OCI-LY1 (cell line): Measurements from ENCODE around the gene MAPK8.

Experiments used
- H2AFZ ChIP-seq: fragments of 200-600 bp; sonication (generic), shearing (Covaris generic); 2 replicates; pipeline ENCODE4 v1.6.0; 2014; ENCODE audit warnings: antibody characterized with exemption, mild to moderate bottlenecking, low read length
- H3F3A ChIP-seq: fragments of 200-600 bp; sonication (generic), shearing (Covaris generic); 2 replicates; pipeline ENCODE4 v1.6.0; 2014; ENCODE audit warnings: mild to moderate bottlenecking, antibody characterized with exemption, low read length, moderate library complexity; ENCODE audit not compliant: insufficient read depth
- H3K27ac ChIP-seq: fragments of 200-600 bp; sonication (generic); 2 replicates; pipeline ENCODE4 v1.5.1; 2014; ENCODE audit warnings: low read length, mixed run types, mild to moderate bottlenecking, low read depth; ENCODE audit not compliant: poor library complexity, severe bottlenecking
- H3K27me3 ChIP-seq: fragments of 200-600 bp; sonication (generic); 2 replicates; pipeline ENCODE4 v1.6.0; 2014; ENCODE audit warnings: antibody characterized with exemption, mild to moderate bottlenecking, low read length, moderate library complexity; ENCODE audit not compliant: insufficient read depth
- H3K36me3 ChIP-seq: fragments of 200-600 bp; sonication (generic); 2 replicates; pipeline ENCODE4 v1.6.1; 2014; ENCODE audit warnings: mild to moderate bottlenecking, antibody characterized with exemption, low read length, moderate library complexity, mixed read lengths; ENCODE audit not compliant: insufficient read depth
- H3K4me1 ChIP-seq: fragments of 200-600 bp; sonication (generic); 2 replicates; pipeline ENCODE4 v1.5.1; 2014; ENCODE audit warnings: mild to moderate bottlenecking, low read length, moderate library complexity; ENCODE audit not compliant: insufficient read depth, severe bottlenecking
- H3K4me2 ChIP-seq: fragments of 200-600 bp; sonication (generic), shearing (Covaris generic); 2 replicates; pipeline ENCODE4 v1.6.1; 2014; ENCODE audit warnings: low read length
- H3K4me3 ChIP-seq: fragments of 200-600 bp; sonication (generic); 2 replicates; pipeline ENCODE4 v1.5.1; 2014; ENCODE audit warnings: low read length, low read depth, mild to moderate bottlenecking, mixed read lengths; ENCODE audit not compliant: poor library complexity, severe bottlenecking
- H3K79me2 ChIP-seq: fragments of 200-600 bp; shearing (Covaris generic); 2 replicates; pipeline ENCODE4 v1.6.1; 2016; ENCODE audit warnings: mixed run types, low read length, mixed read lengths; ENCODE audit not compliant: insufficient read depth
- H3K9ac ChIP-seq: fragments of 200-600 bp; sonication (generic), shearing (Covaris generic); 2 replicates; pipeline ENCODE4 v1.6.1; 2014; ENCODE audit warnings: mild to moderate bottlenecking, low read length, mixed read lengths
- H3K9me2 ChIP-seq: fragments of 200-600 bp; sonication (generic), shearing (Covaris generic); 2 replicates; pipeline ENCODE4 v1.6.1; 2014; ENCODE audit warnings: low read depth, mild to moderate bottlenecking, low read length, mixed read lengths
- H3K9me3 ChIP-seq: fragments of 200-600 bp; shearing (Covaris generic); 2 replicates; pipeline ENCODE4 v1.6.1; 2014; ENCODE audit warnings: low read length, mixed read lengths
- H4K20me1 ChIP-seq: fragments of 200-600 bp; sonication (generic), shearing (Covaris generic); 2 replicates; pipeline ENCODE4 v1.6.0; 2016; ENCODE audit warnings: mild to moderate bottlenecking, low read length; ENCODE audit not compliant: insufficient read depth
- EZH2 ChIP-seq: fragments of 200-600 bp; sonication (generic), shearing (Covaris generic); IDR thresholded peaks from 2 replicates; pipeline ENCODE4 v1.8.0; 2017; ENCODE audit warnings: borderline replicate concordance, mixed run types, mild to moderate bottlenecking, antibody characterized with exemption, low read length, moderate library complexity, mixed read lengths
- TF ChIP-seq, protein P1 (sequence below): fragments of 200-600 bp; sonication (generic), shearing (Covaris generic); IDR thresholded peaks from 2 replicates; pipeline ENCODE4 v1.5.1; 2017; ENCODE audit warnings: mild to moderate bottlenecking, antibody characterized with exemption, low read length, moderate library complexity, mixed read lengths

MAPK8 gene

DNA sequence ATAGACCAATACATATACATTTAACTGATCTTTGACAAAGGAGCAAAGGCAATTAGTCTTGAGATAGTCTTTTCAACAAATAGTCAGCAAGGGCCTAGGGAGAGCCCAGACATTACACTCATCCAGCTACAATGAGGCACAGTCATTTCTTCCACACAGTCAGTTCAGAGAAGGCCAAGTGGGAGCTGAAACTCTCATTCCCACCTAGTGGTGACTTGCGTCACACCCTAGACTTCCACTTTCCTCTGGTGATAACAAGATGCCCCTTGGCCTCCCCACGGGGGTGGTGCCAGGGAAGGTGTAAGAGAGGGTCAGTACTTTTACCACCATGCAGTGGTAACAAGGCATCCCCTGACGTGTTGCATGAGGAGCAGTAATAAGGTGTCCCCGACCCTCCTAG, 39.9 kb upstream of the MAPK8 start:
- no peaks in the 10 kb centered on the region for H3K9me3 ChIP-seq
- no peaks in the 10 kb centered on the region for H3K9me2 ChIP-seq
- no peak overlapping the region for H3K4me3 ChIP-seq
- H4K20me1 ChIP-seq = no peaks in the 10 kb centered on the region
- H3K4me2 ChIP-seq = no peak overlapping the region
- TF ChIP-seq EZH2 = no peak
- TF ChIP-seq, protein P1, sequence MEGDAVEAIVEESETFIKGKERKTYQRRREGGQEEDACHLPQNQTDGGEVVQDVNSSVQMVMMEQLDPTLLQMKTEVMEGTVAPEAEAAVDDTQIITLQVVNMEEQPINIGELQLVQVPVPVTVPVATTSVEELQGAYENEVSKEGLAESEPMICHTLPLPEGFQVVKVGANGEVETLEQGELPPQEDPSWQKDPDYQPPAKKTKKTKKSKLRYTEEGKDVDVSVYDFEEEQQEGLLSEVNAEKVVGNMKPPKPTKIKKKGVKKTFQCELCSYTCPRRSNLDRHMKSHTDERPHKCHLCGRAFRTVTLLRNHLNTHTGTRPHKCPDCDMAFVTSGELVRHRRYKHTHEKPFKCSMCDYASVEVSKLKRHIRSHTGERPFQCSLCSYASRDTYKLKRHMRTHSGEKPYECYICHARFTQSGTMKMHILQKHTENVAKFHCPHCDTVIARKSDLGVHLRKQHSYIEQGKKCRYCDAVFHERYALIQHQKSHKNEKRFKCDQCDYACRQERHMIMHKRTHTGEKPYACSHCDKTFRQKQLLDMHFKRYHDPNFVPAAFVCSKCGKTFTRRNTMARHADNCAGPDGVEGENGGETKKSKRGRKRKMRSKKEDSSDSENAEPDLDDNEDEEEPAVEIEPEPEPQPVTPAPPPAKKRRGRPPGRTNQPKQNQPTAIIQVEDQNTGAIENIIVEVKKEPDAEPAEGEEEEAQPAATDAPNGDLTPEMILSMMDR = no peak
- H2AFZ ChIP-seq = no peak overlapping the region
- no peaks in the 10 kb centered on the region; the same call in 1 of the 2 replicates for H3F3A ChIP-seq
- no peaks in the 10 kb centered on the region for H3K79me2 ChIP-seq
- no peak overlapping the region for H3K9ac ChIP-seq
- H3K36me3 ChIP-seq = no peaks in the 10 kb centered on the region
- no peaks in the 10 kb centered on the region for H3K4me1 ChIP-seq
- H3K27me3 ChIP-seq = no peaks in the 10 kb centered on the region
- no peak overlapping the region for H3K27ac ChIP-seq

DNA sequence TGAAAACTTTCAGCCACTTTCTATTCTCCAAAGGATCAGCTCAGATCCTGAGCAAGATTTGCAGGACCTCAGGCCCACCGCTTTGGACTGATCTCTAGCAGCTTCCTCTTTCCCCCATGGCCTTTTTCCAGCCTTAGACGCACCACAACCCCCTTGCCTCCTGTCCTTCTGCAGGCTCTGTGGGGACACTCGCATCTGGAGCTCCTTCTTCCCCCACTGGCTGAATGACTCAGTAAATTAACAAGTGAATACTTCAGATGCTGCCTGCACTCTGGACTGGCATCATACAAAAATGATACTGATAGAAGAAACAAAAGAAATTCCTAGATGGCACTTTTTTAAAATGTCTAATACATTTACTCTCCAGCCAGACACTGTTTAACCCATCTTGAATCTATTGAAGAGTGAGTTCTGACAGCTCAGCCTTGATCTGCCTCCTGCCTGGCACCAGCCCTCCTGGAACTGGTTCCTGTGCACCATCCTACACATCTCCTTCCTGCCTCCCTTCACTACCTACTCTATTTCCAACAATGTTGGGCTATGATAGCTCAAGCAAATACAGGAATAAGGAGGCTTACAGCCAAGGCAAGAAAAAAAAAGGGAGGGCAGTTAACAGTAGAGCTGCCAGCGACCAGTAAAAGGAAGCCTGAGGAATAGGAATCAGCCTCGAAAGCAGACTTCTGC, 35.3 kb upstream of the MAPK8 start:
- Histone ChIP-seq H4K20me1 (no peaks in the 10 kb centered on the region), H3K27ac (no peak overlapping the region), H3K36me3 (no peaks in the 10 kb centered on the region), H3K9me3 (no peaks in the 10 kb centered on the region), H3K4me3 (no peak overlapping the region), H2AFZ (no peak overlapping the region), H3K79me2 (no peaks in the 10 kb centered on the region), H3K9ac (no peak overlapping the region), H3K4me2 (no peak overlapping the region), H3K4me1 (no peaks in the 10 kb centered on the region), H3K27me3 (no peaks in the 10 kb centered on the region), H3F3A (no peaks in the 10 kb centered on the region), H3K9me2 (no peaks in the 10 kb centered on the region)
- TF ChIP-seq EZH2 = no peak
- TF ChIP-seq, protein P1 = no peak

DNA sequence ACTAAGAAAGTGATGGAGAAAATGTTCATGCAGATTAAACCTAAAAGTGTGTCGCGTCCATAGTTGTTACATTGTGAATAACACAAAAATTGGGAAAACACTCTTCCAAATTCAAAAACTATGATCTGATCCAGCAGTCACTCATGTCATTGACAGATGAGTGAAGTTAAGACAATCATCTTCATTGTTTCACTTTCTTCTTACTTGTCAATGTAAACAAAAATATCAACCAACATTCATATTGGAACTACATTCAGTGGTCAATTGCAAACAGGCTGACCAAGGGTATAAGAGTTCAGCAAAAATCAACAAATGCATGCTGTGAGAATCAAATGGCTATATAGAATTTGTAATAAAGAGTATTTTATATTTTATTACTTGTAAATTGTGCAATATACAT, 33.8 kb upstream of the MAPK8 start:
- Histone ChIP-seq H4K20me1 (no peaks in the 10 kb centered on the region), H3K9me3 (no peaks in the 10 kb centered on the region), H3F3A (no peaks in the 10 kb centered on the region), H3K9ac (no peak overlapping the region), H3K4me3 (no peak overlapping the region), H3K27me3 (no peaks in the 10 kb centered on the region), H3K4me1 (no peaks in the 10 kb centered on the region), H3K9me2 (no peaks in the 10 kb centered on the region), H3K4me2 (no peak overlapping the region), H2AFZ (no peak overlapping the region), H3K36me3 (no peaks in the 10 kb centered on the region), H3K79me2 (no peaks in the 10 kb centered on the region), H3K27ac (no peak overlapping the region)
- TF ChIP-seq, protein P1 = no peak
- TF ChIP-seq EZH2 = no peak
